NCI-H345 treated with DMSO at 0.1 percent for 48 hours (cell line): ENCODE measurements around the gene CLEC2L.

Experiments used
- DNase-seq: peaks from one replicate; lab custom pipeline; 2025; ENCODE audit not compliant: unreplicated experiment; lab: John Stamatoyannopoulos, UW

The CLEC2L gene

GRCh38 chr7:139523199-139523941, at the start of gene CLEC2L:
Gene CLEC2L, plus strand, starts transcription at chr7:139523685. Its CDS starts 243 bp downstream, at chr7:139523928.
- no peak for DNase-seq

- no peak for DNase-seq
Measured at GRCh38 chr7:139476139-139476538, 47.3 kb upstream of the CLEC2L start.

GRCh38 chr7:139476891-139477290, 46.6 kb upstream of the CLEC2L start:
- DNase-seq: no peak

GRCh38 chr7:139479620-139480019, 43.9 kb upstream of the CLEC2L start:
- no peak for DNase-seq

GRCh38 chr7:139481364-139481763, 42.1 kb upstream of the CLEC2L start:
- no peak for DNase-seq

- no peak for DNase-seq
Measured at GRCh38 chr7:139482122-139482521, 41.4 kb upstream of the CLEC2L start.

GRCh38 chr7:139482662-139483466, 40.6 kb upstream of the CLEC2L start:
- no peak for DNase-seq

- no peak for DNase-seq
Measured at GRCh38 chr7:139487366-139488080, 36.0 kb upstream of the CLEC2L start.

GRCh38 chr7:139488810-139489209, 34.7 kb upstream of the CLEC2L start:
- DNase-seq: no peak

- DNase-seq: peak; percentile 82
Measured at GRCh38 chr7:139490130-139490529, 33.4 kb upstream of the CLEC2L start.

- no peak for DNase-seq
Measured at GRCh38 chr7:139492293-139492692, 31.2 kb upstream of the CLEC2L start.

GRCh38 chr7:139494835-139495579, 28.5 kb upstream of the CLEC2L start:
- DNase-seq: peak; percentile 99

- DNase-seq: no peak
Measured at GRCh38 chr7:139495580-139496125, 27.8 kb upstream of the CLEC2L start.

GRCh38 chr7:139496528-139496927, 27.0 kb upstream of the CLEC2L start:
- DNase-seq: no peak

- no peak for DNase-seq
Measured at GRCh38 chr7:139500770-139501138, 22.7 kb upstream of the CLEC2L start.

GRCh38 chr7:139502226-139502625, 21.3 kb upstream of the CLEC2L start:
- DNase-seq: no peak

- no peak for DNase-seq
Measured at GRCh38 chr7:139505563-139505962, 17.9 kb upstream of the CLEC2L start.

- DNase-seq: no peak
Measured at GRCh38 chr7:139509535-139509934, 13.9 kb upstream of the CLEC2L start.

- no peak for DNase-seq
Measured at GRCh38 chr7:139511315-139511714, 12.2 kb upstream of the CLEC2L start.

GRCh38 chr7:139515266-139515665, 8.2 kb upstream of the CLEC2L start:
- no peak for DNase-seq

GRCh38 chr7:139521439-139521838, 2.0 kb upstream of the CLEC2L start:
- no peak for DNase-seq
